Measurements from ENCODE around the gene IL17REL. TPM values are rescaled to one million over a fixed set of nuclear protein-coding genes. Genes with fewer than 3 reads are reported as not detected.
A peak's percentile ranks its signal among the peaks of the same experiment; 100 is the strongest.

The IL17REL gene
- total and polyA plus RNA-seq, 10 of the 15 experiments (the other 5 are each of a cell fraction or from before 2014, with no cell fraction given): 0.03 TPM; not detected in 9

DNA sequence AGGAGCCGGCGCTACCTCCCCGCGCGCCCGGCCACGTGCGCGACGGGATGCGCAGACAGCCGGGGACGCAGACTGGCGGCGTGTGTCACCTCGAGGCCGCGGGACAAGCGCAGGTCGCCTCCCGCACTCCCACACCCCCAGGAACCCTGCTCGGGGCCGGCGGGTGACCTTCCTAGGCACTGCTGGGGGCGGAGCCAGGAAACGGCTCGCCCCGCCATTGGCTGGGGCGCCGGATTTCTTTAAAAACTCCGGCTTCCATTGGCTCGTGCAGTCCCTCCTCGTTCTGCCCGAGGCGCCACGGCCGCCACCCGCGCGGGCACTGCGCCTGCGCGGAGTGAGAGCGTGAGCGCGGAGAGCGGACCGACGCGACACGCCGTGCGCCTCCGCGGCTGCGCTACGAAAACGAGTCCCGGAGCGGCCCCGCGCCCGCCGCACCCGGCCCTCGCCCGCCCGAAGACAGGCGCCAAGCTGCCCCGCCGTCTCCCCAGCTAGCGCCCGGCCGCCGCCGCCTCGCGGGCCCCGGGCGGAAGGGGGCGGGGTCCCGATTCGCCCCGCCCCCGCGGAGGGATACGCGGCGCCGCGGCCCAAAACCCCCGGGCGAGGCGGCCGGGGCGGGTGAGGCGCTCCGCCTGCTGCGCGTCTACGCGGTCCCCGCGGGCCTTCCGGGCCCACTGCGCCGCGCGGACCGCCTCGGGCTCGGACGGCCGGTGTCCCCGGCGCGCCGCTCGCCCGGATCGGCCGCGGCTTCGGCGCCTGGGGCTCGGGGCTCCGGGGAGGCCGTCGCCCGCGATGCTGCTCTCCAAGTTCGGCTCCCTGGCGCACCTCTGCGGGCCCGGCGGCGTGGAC is 52.2 kb downstream of the IL17REL start, which contains the start of gene PIM3 (continued):
- TF ChIP-seq TAF1 (IDR thresholded peaks at IDR 0.05; ENCODE audit: borderline replicate concordance, low read depth, low read length) (peak; percentile 95), RUNX3 (IDR thresholded peaks at IDR 0.05; ENCODE audit: low read length) (peak; percentile 33), FOXM1 (IDR thresholded peaks at IDR 0.05; ENCODE audit: low read depth, low read length) (no peak), HDAC2 (IDR thresholded peaks at IDR 0.05) (no peak), KAT2A (conservative IDR thresholded peaks at IDR 0.05; ENCODE audit: control insufficient read depth, low read depth, low read length) (no peak), NFYB (IDR thresholded peaks at IDR 0.05; ENCODE audit: insufficient read depth, low read depth, low read length) (peak; percentile 78), RAD51 (IDR thresholded peaks at IDR 0.05) (no peak), IKZF1 (conservative IDR thresholded peaks at IDR 0.05) (peak; percentile 90), SMAD1 (IDR thresholded peaks at IDR 0.05; ENCODE audit: low read depth, partially characterized antibody) (no peak), PAX5 (IDR thresholded peaks at IDR 0.05; ENCODE audit: borderline replicate concordance, low read depth, low read length) (peak; percentile 57; the same call in 1 of the 2 replicates), BHLHE40 (IDR thresholded peaks at IDR 0.05; ENCODE audit: borderline replicate concordance in 1 of 2, low read depth in 2 of 2, low read length in 1 of 2) (peak; percentile 77 to 92), BACH1 (IDR thresholded peaks at IDR 0.05; ENCODE audit: borderline replicate concordance) (peak; percentile 84), RBBP5 (conservative IDR thresholded peaks at IDR 0.05) (no peak), CHD2 (IDR thresholded peaks at IDR 0.05; ENCODE audit: borderline replicate concordance, low read depth, low read length) (peak; percentile 75), NFYA (IDR thresholded peaks at IDR 0.05; ENCODE audit: borderline replicate concordance, low read depth, low read length) (no peak), SP1 (IDR thresholded peaks at IDR 0.05; ENCODE audit: low read depth, low read length) (peak; percentile 44), EP300 (IDR thresholded peaks at IDR 0.05; ENCODE audit: borderline replicate concordance in 1 of 2, control insufficient read depth in 1 of 2, low read depth in 2 of 2, low read length in 2 of 2) (peak in 1 of 2 experiments; percentile 20; a peak in 1 of 4 replicates)
- TF ChIP-seq, protein P1, sequence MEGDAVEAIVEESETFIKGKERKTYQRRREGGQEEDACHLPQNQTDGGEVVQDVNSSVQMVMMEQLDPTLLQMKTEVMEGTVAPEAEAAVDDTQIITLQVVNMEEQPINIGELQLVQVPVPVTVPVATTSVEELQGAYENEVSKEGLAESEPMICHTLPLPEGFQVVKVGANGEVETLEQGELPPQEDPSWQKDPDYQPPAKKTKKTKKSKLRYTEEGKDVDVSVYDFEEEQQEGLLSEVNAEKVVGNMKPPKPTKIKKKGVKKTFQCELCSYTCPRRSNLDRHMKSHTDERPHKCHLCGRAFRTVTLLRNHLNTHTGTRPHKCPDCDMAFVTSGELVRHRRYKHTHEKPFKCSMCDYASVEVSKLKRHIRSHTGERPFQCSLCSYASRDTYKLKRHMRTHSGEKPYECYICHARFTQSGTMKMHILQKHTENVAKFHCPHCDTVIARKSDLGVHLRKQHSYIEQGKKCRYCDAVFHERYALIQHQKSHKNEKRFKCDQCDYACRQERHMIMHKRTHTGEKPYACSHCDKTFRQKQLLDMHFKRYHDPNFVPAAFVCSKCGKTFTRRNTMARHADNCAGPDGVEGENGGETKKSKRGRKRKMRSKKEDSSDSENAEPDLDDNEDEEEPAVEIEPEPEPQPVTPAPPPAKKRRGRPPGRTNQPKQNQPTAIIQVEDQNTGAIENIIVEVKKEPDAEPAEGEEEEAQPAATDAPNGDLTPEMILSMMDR (IDR thresholded peaks at IDR 0.05 in 2 of 3, conservative IDR thresholded peaks at IDR 0.05 in 1 of 3; ENCODE audit: control insufficient read depth in 2 of 3, extremely low read depth in 1 of 3, insufficient read depth in 1 of 3, low read depth in 3 of 3, low read length in 3 of 3): no peak
- TF ChIP-seq, protein P2, sequence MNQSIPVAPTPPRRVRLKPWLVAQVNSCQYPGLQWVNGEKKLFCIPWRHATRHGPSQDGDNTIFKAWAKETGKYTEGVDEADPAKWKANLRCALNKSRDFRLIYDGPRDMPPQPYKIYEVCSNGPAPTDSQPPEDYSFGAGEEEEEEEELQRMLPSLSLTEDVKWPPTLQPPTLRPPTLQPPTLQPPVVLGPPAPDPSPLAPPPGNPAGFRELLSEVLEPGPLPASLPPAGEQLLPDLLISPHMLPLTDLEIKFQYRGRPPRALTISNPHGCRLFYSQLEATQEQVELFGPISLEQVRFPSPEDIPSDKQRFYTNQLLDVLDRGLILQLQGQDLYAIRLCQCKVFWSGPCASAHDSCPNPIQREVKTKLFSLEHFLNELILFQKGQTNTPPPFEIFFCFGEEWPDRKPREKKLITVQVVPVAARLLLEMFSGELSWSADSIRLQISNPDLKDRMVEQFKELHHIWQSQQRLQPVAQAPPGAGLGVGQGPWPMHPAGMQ (IDR thresholded peaks at IDR 0.05; ENCODE audit: borderline replicate concordance): no peak
- TF ChIP-seq, protein P3, sequence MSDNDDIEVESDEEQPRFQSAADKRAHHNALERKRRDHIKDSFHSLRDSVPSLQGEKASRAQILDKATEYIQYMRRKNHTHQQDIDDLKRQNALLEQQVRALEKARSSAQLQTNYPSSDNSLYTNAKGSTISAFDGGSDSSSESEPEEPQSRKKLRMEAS (IDR thresholded peaks at IDR 0.05; ENCODE audit: low read depth, low read length): peak; percentile 90
- TF ChIP-seq, protein P4, sequence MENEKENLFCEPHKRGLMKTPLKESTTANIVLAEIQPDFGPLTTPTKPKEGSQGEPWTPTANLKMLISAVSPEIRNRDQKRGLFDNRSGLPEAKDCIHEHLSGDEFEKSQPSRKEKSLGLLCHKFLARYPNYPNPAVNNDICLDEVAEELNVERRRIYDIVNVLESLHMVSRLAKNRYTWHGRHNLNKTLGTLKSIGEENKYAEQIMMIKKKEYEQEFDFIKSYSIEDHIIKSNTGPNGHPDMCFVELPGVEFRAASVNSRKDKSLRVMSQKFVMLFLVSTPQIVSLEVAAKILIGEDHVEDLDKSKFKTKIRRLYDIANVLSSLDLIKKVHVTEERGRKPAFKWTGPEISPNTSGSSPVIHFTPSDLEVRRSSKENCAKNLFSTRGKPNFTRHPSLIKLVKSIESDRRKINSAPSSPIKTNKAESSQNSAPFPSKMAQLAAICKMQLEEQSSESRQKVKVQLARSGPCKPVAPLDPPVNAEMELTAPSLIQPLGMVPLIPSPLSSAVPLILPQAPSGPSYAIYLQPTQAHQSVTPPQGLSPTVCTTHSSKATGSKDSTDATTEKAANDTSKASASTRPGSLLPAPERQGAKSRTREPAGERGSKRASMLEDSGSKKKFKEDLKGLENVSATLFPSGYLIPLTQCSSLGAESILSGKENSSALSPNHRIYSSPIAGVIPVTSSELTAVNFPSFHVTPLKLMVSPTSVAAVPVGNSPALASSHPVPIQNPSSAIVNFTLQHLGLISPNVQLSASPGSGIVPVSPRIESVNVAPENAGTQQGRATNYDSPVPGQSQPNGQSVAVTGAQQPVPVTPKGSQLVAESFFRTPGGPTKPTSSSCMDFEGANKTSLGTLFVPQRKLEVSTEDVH (IDR thresholded peaks at IDR 0.05; ENCODE audit: low read depth, partially characterized antibody): no peak
- TF ChIP-seq, protein P5, sequence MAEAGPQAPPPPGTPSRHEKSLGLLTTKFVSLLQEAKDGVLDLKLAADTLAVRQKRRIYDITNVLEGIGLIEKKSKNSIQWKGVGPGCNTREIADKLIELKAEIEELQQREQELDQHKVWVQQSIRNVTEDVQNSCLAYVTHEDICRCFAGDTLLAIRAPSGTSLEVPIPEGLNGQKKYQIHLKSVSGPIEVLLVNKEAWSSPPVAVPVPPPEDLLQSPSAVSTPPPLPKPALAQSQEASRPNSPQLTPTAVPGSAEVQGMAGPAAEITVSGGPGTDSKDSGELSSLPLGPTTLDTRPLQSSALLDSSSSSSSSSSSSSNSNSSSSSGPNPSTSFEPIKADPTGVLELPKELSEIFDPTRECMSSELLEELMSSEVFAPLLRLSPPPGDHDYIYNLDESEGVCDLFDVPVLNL (IDR thresholded peaks at IDR 0.05; ENCODE audit: low read depth, low read length): no peak
